ENCODE measurements around the gene SEMA3F.

- TF ChIP-seq EZH2 (IDR thresholded peaks at IDR 0.05; ENCODE audit: low read depth) = no peak
- TF ChIP-seq, protein P1, sequence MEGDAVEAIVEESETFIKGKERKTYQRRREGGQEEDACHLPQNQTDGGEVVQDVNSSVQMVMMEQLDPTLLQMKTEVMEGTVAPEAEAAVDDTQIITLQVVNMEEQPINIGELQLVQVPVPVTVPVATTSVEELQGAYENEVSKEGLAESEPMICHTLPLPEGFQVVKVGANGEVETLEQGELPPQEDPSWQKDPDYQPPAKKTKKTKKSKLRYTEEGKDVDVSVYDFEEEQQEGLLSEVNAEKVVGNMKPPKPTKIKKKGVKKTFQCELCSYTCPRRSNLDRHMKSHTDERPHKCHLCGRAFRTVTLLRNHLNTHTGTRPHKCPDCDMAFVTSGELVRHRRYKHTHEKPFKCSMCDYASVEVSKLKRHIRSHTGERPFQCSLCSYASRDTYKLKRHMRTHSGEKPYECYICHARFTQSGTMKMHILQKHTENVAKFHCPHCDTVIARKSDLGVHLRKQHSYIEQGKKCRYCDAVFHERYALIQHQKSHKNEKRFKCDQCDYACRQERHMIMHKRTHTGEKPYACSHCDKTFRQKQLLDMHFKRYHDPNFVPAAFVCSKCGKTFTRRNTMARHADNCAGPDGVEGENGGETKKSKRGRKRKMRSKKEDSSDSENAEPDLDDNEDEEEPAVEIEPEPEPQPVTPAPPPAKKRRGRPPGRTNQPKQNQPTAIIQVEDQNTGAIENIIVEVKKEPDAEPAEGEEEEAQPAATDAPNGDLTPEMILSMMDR (conservative IDR thresholded peaks at IDR 0.05) = no peak
These were observed 12.1 kb downstream of the SEMA3F start for GRCh38 chr3:50167069-50167840.

Measured in PC-9 (cell line).